HCT116 (cell line): ENCODE results near the gene CLEC4G.

Source experiments
- ELF1 ChIP-seq: IDR thresholded peaks from 2 replicates; pipeline ENCODE4 v1.6.1; 2012; ENCODE audit warnings: low read depth, borderline replicate concordance
- EZH2 ChIP-seq: fragments of 200-600 bp; sonication (generic); IDR thresholded peaks from 2 replicates; pipeline ENCODE4 v1.6.1; 2017; ENCODE audit warnings: antibody characterized with exemption, mixed run types
- EZH2phosphoT487 ChIP-seq: fragments of 200-600 bp; IDR thresholded peaks from 2 replicates; pipeline ENCODE4 v1.6.1; 2018; ENCODE audit warnings: antibody characterized with exemption, borderline replicate concordance
- JUND ChIP-seq: IDR thresholded peaks from 2 replicates; pipeline ENCODE4 v1.6.1; 2012
- POLR2A ChIP-seq: IDR thresholded peaks from 2 replicates; pipeline ENCODE4 v1.7.0; 2011; ENCODE audit warnings: borderline replicate concordance; ENCODE audit not compliant: insufficient read depth, insufficient read length; ENCODE audit errors: extremely low read depth
- POLR2AphosphoS5 ChIP-seq: IDR thresholded peaks from 2 replicates; pipeline ENCODE4 v1.6.1; 2011; ENCODE audit warnings: mild to moderate bottlenecking, low read depth, low read length, moderate library complexity
- RAD21 ChIP-seq: IDR thresholded peaks from 2 replicates; pipeline ENCODE4 v1.6.1; 2012; ENCODE audit warnings: low read depth, mild to moderate bottlenecking
- SIN3A ChIP-seq: IDR thresholded peaks from 2 replicates; pipeline ENCODE4 v1.6.1; 2012; ENCODE audit warnings: low read depth
- TCF7L2 ChIP-seq: IDR thresholded peaks from 2 replicates; pipeline ENCODE4 v1.7.0; 2011; ENCODE audit warnings: borderline replicate concordance, inconsistent platforms; ENCODE audit not compliant: insufficient read depth, insufficient read length; ENCODE audit errors: extremely low read depth
- YY1 ChIP-seq: IDR thresholded peaks from 2 replicates; pipeline ENCODE4 v1.6.1; 2011; ENCODE audit warnings: low read length, low read depth, moderate library complexity, mild to moderate bottlenecking; ENCODE audit not compliant: insufficient replicate concordance; ENCODE audit errors: extremely low read depth
- ZFX ChIP-seq: fragments of 450-650 bp; IDR thresholded peaks from 2 replicates; pipeline ENCODE4 v1.6.1; 2017
- TF ChIP-seq, protein P1 (sequence below), 3 experiments: fragments of 200-600 bp in 1 of 3; sonication (generic) in 1 of 3; IDR thresholded peaks in 2 of 3; conservative IDR thresholded peaks in 1 of 3; 2 replicates each; pipeline ENCODE4 v1.5.1; 2012 to 2017; ENCODE audit warnings: low read depth in 2 of 3, low read length in 2 of 3, antibody characterized with exemption in 1 of 3, borderline replicate concordance in 1 of 3, control low read depth in 1 of 3, mild to moderate bottlenecking in 1 of 3, mixed read lengths in 1 of 3, mixed run types in 1 of 3, moderate library complexity in 1 of 3; ENCODE audit not compliant: insufficient read depth in 1 of 3
- TF ChIP-seq, protein P2 (sequence below): IDR thresholded peaks from 2 replicates; pipeline ENCODE4 v1.6.1; 2012
- TF ChIP-seq, protein P3 (sequence below): IDR thresholded peaks from 2 replicates; pipeline ENCODE4 v1.6.1; 2012; ENCODE audit warnings: low read depth

DNA sequence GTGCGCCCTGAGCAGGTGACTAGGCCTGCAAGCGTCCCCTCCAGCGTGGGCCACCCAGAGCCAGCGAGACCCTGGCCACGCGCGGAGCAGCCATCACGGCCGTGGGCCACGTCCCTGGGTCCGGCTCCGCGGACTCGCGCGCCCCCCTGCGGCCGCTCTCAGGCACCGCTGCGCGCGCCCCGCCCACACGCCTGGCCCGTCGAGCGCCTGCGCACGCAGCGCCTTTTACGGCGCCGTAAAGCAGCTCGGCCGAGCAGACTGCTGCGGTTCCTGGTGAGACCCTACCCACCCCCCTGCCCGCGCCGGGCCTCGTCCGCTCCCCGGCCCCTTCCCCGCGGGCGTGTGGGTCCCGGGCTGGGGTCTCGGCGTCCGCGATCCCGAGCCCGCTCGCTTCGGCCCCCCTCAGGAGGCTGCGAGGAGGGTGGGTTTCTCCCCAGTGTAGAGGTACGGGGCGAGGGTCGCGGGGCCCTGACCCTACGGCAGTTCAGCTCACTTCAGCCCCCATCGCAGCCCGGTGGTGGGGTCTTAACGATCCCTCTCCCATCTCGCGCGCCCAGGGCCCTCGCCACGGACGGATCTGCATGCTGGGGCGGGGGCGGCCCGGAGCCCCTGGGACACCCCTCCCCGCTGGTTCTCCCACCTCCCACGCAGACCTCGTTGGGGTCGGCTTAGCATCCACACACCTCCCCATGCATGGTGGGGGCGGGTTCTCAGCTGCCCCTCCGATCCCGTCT is 51.1 kb downstream of the CLEC4G start, which contains the start of gene TRAPPC5:
- TF ChIP-seq, protein P1, sequence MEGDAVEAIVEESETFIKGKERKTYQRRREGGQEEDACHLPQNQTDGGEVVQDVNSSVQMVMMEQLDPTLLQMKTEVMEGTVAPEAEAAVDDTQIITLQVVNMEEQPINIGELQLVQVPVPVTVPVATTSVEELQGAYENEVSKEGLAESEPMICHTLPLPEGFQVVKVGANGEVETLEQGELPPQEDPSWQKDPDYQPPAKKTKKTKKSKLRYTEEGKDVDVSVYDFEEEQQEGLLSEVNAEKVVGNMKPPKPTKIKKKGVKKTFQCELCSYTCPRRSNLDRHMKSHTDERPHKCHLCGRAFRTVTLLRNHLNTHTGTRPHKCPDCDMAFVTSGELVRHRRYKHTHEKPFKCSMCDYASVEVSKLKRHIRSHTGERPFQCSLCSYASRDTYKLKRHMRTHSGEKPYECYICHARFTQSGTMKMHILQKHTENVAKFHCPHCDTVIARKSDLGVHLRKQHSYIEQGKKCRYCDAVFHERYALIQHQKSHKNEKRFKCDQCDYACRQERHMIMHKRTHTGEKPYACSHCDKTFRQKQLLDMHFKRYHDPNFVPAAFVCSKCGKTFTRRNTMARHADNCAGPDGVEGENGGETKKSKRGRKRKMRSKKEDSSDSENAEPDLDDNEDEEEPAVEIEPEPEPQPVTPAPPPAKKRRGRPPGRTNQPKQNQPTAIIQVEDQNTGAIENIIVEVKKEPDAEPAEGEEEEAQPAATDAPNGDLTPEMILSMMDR (IDR thresholded peaks at IDR 0.05 in 2 of 3, conservative IDR thresholded peaks at IDR 0.05 in 1 of 3; ENCODE audit: borderline replicate concordance in 1 of 3, insufficient read depth in 1 of 3, low read depth in 2 of 3, low read length in 2 of 3): peak; percentile 55 to 84 (median 79)
- TF ChIP-seq EZH2: no peak
- TF ChIP-seq, protein P2, sequence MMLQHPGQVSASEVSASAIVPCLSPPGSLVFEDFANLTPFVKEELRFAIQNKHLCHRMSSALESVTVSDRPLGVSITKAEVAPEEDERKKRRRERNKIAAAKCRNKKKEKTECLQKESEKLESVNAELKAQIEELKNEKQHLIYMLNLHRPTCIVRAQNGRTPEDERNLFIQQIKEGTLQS: no peak
- TF ChIP-seq POLR2A: peak; percentile 52
- TF ChIP-seq, protein P3, sequence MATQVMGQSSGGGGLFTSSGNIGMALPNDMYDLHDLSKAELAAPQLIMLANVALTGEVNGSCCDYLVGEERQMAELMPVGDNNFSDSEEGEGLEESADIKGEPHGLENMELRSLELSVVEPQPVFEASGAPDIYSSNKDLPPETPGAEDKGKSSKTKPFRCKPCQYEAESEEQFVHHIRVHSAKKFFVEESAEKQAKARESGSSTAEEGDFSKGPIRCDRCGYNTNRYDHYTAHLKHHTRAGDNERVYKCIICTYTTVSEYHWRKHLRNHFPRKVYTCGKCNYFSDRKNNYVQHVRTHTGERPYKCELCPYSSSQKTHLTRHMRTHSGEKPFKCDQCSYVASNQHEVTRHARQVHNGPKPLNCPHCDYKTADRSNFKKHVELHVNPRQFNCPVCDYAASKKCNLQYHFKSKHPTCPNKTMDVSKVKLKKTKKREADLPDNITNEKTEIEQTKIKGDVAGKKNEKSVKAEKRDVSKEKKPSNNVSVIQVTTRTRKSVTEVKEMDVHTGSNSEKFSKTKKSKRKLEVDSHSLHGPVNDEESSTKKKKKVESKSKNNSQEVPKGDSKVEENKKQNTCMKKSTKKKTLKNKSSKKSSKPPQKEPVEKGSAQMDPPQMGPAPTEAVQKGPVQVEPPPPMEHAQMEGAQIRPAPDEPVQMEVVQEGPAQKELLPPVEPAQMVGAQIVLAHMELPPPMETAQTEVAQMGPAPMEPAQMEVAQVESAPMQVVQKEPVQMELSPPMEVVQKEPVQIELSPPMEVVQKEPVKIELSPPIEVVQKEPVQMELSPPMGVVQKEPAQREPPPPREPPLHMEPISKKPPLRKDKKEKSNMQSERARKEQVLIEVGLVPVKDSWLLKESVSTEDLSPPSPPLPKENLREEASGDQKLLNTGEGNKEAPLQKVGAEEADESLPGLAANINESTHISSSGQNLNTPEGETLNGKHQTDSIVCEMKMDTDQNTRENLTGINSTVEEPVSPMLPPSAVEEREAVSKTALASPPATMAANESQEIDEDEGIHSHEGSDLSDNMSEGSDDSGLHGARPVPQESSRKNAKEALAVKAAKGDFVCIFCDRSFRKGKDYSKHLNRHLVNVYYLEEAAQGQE: no peak
- peak; percentile 50 for TF ChIP-seq TCF7L2
- TF ChIP-seq SIN3A: no peak
- TF ChIP-seq JUND: no peak
- peak; percentile 85 for TF ChIP-seq POLR2AphosphoS5
- peak; percentile 39 for TF ChIP-seq YY1
- TF ChIP-seq RAD21: peak; percentile 90
- TF ChIP-seq EZH2phosphoT487: no peak
- TF ChIP-seq ELF1: no peak
- peak; percentile 55; the same call in 1 of the 2 replicates for TF ChIP-seq ZFX
